Measurements from ENCODE around the gene ABCG1. TPM values are rescaled to one million over a fixed set of nuclear protein-coding genes. Genes with fewer than 3 reads are reported as not detected.

The ABCG1 gene
- polyA plus RNA-seq, 2 of the 4 experiments (the other 2 are of a cell fraction) = 2.3 to 5.1 TPM

DNA sequence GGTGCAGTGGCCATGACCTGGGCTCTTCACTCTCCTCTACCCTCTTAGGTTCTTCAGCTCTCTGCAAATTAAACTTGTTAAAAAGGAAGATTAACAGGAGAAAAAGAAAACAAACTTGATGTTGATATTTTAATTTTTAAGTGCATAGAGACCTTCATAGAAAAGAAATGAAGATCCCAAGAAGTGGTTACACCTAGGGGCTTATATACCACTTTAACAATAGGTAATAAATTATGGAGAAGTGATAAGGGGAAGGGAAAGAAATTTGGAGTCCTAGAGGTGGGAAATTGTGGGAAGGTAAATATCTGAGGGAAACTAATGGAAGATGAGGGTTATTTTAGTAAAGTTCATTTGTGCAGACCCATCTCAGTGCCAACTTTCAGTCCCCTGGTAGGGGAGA lies 112.7 kb downstream of the ABCG1 start:
- Histone ChIP-seq H3K4me1 (no peaks in the 10 kb centered on the region), H3K4me3 (no peak overlapping the region), H3K4me2 (no peak overlapping the region), H3K9me3 (no peaks in the 10 kb centered on the region), H3K27ac (no peak overlapping the region)
- DNase-seq (ENCODE audit: low read depth in 1 of 2, low spot score in 1 of 2) = no peak
- FAIRE-seq = no peak
- TF ChIP-seq KDM5A (IDR thresholded peaks at IDR 0.05) (no peak), MAFK (IDR thresholded peaks at IDR 0.05; ENCODE audit: partially characterized antibody) (no peak), FOSL2 (IDR thresholded peaks at IDR 0.05) (no peak), FOSL2 (CRISPR knock-in tag; IDR thresholded peaks at IDR 0.05) (no peak), RNF2 (IDR thresholded peaks at IDR 0.05; ENCODE audit: borderline replicate concordance, low read depth) (no peak), RAD21 (conservative IDR thresholded peaks at IDR 0.05 in 1 of 2, IDR thresholded peaks at IDR 0.05 in 1 of 2) (no peak)
- ChIA-PET CTCF (interaction anchor here (1.0 to 1.5 kb wide), 3 partner anchors 10 to 186 kb away, joined by 3 to 4 read pairs (median 4); no protein-coding TSS in a partner anchor), POLR2A (no interaction called here)
- no peak for ATAC-seq

DNA sequence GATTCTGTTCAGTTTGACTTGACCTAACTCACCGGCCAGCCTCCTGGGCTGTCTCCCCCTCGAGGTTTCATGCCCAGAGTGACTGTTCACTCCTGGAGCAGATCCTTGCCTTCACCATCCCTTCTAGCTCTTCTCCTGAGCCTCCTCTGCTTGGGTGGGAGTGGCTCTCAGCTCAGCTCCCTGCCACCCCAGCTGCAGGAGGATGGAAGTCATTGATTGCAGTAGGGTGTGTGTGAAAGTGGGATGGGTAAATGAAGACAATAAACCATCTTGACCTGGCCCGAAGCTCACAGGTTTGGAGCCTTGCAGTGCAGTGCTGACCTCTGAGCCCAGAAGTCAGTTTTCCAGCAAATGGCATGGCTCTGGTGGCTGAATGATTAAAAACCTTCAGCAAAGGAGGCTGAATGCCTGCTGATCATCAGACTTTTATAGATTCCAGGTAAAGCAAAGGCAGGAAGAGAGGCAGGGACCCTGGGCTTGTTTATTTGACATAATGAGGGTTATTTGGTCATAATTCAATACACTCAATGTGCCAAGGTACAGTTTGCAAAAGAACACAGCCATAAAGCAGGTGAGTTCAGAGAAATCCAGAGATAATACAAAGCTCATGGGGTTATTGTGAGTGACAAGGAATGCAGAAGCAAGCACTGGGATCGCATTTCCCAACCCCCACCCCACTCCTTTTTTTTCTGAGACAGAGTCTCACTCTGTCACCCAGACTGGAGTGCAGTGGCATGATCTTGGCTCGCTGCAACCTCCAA lies 113.8 kb downstream of the ABCG1 start:
- H3K4me1 ChIP-seq = no peaks in the 10 kb centered on the region
- 37% methylated on average over 5 of the region's 5 CpGs for WGBS (ENCODE audit: missing lambda C conversion rate)

DNA sequence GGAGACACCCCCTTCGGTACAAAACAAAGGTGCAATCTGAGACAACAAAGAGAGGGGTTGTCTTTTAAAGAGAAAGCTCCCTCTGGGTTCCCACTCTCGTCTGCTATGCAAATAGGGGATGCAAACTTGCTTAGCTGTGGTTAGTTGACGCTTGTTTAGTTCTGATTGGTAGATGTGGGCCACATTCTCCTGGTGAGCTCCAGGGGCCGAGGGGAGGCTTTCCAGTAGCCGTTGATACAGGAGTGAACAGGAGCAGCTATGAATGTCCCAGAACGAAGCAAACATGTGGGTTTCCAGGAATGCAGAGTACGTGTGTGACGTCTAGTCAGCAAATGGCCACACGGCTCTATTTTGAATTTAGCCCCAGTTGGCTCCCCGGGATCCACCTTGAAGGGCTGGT lies 117.1 kb downstream of the ABCG1 start:
- Histone ChIP-seq H3K9me3 (no peaks in the 10 kb centered on the region), H3K4me2 (no peak overlapping the region), H3K27ac (no peak overlapping the region), H3K4me3 (no peak overlapping the region), H3K4me1 (no peaks in the 10 kb centered on the region)
- CTCF ChIA-PET = interaction anchor here (1.2 to 3.0 kb wide), 2 partner anchors 26 to 46 kb away, joined by 5 to 14 read pairs; no protein-coding TSS in a partner anchor
- WGBS (ENCODE audit: missing lambda C conversion rate) = 43% methylated on average over 9 of the region's 10 CpGs
- ATAC-seq = no peak
- DNase-seq (ENCODE audit: low read depth in 1 of 2, low spot score in 1 of 2) = no peak
- no peak for FAIRE-seq
- POLR2A ChIA-PET = no interaction called here
- TF ChIP-seq, protein P1, sequence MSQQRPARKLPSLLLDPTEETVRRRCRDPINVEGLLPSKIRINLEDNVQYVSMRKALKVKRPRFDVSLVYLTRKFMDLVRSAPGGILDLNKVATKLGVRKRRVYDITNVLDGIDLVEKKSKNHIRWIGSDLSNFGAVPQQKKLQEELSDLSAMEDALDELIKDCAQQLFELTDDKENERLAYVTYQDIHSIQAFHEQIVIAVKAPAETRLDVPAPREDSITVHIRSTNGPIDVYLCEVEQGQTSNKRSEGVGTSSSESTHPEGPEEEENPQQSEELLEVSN (IDR thresholded peaks at IDR 0.05; ENCODE audit: borderline replicate concordance, low read depth) = no peak
- no peak for TF ChIP-seq HOXA7 (CRISPR knock-in tag; IDR thresholded peaks at IDR 0.05)
- TF ChIP-seq, protein P2, sequence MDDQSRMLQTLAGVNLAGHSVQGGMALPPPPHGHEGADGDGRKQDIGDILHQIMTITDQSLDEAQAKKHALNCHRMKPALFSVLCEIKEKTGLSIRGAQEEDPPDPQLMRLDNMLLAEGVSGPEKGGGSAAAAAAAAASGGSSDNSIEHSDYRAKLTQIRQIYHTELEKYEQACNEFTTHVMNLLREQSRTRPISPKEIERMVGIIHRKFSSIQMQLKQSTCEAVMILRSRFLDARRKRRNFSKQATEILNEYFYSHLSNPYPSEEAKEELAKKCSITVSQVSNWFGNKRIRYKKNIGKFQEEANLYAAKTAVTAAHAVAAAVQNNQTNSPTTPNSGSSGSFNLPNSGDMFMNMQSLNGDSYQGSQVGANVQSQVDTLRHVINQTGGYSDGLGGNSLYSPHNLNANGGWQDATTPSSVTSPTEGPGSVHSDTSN (IDR thresholded peaks at IDR 0.05) = no peak
- TF ChIP-seq, protein P3, sequence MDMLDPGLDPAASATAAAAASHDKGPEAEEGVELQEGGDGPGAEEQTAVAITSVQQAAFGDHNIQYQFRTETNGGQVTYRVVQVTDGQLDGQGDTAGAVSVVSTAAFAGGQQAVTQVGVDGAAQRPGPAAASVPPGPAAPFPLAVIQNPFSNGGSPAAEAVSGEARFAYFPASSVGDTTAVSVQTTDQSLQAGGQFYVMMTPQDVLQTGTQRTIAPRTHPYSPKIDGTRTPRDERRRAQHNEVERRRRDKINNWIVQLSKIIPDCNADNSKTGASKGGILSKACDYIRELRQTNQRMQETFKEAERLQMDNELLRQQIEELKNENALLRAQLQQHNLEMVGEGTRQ (IDR thresholded peaks at IDR 0.05) = no peak
- no peak for TF ChIP-seq FOSB (CRISPR knock-in tag; IDR thresholded peaks at IDR 0.05)
- TF ChIP-seq, protein P4, sequence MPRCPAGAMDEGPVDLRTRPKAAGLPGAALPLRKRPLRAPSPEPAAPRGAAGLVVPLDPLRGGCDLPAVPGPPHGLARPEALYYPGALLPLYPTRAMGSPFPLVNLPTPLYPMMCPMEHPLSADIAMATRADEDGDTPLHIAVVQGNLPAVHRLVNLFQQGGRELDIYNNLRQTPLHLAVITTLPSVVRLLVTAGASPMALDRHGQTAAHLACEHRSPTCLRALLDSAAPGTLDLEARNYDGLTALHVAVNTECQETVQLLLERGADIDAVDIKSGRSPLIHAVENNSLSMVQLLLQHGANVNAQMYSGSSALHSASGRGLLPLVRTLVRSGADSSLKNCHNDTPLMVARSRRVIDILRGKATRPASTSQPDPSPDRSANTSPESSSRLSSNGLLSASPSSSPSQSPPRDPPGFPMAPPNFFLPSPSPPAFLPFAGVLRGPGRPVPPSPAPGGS (IDR thresholded peaks at IDR 0.05) = no peak
- TF ChIP-seq, protein P5, sequence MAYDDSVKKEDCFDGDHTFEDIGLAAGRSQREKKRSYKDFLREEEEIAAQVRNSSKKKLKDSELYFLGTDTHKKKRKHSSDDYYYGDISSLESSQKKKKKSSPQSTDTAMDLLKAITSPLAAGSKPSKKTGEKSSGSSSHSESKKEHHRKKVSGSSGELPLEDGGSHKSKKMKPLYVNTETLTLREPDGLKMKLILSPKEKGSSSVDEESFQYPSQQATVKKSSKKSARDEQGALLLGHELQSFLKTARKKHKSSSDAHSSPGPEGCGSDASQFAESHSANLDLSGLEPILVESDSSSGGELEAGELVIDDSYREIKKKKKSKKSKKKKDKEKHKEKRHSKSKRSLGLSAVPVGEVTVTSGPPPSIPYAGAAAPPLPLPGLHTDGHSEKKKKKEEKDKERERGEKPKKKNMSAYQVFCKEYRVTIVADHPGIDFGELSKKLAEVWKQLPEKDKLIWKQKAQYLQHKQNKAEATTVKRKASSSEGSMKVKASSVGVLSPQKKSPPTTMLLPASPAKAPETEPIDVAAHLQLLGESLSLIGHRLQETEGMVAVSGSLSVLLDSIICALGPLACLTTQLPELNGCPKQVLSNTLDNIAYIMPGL (CRISPR knock-in tag; IDR thresholded peaks at IDR 0.05; ENCODE audit: borderline replicate concordance) = no peak
- no peak for TF ChIP-seq TP53 (CRISPR knock-in tag; IDR thresholded peaks at IDR 0.05)
- TF ChIP-seq HOXB13 (CRISPR knock-in tag; IDR thresholded peaks at IDR 0.05; ENCODE audit: low read depth) = no peak
- TF ChIP-seq HEYL (CRISPR knock-in tag; IDR thresholded peaks at IDR 0.05) = no peak
- TF ChIP-seq, protein P6, sequence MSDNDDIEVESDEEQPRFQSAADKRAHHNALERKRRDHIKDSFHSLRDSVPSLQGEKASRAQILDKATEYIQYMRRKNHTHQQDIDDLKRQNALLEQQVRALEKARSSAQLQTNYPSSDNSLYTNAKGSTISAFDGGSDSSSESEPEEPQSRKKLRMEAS (IDR thresholded peaks at IDR 0.05) = no peak
- TF ChIP-seq PHF8 (IDR thresholded peaks at IDR 0.05; ENCODE audit: borderline replicate concordance, low read depth) = no peak
- TF ChIP-seq CEBPB (IDR thresholded peaks at IDR 0.05) = no peak

More for the DNA sequence above, 113.8 kb downstream of the ABCG1 start:
- H3K9me3 ChIP-seq = no peaks in the 10 kb centered on the region
- POLR2A ChIA-PET = no interaction called here
- TF ChIP-seq JUN (IDR thresholded peaks at IDR 0.05) (no peak), RCOR1 (IDR thresholded peaks at IDR 0.05; ENCODE audit: low read depth, low read length) (no peak), TFCP2L1 (CRISPR knock-in tag; IDR thresholded peaks at IDR 0.05) (no peak), PHF8 (IDR thresholded peaks at IDR 0.05; ENCODE audit: borderline replicate concordance, low read depth) (no peak), RAD21 (conservative IDR thresholded peaks at IDR 0.05 in 1 of 2, IDR thresholded peaks at IDR 0.05 in 1 of 2) (no peak), RNF2 (IDR thresholded peaks at IDR 0.05; ENCODE audit: borderline replicate concordance, low read depth) (no peak), RFX5 (IDR thresholded peaks at IDR 0.05) (no peak), CHD2 (IDR thresholded peaks at IDR 0.05; ENCODE audit: low read length, partially characterized antibody) (no peak), HOXA7 (CRISPR knock-in tag; IDR thresholded peaks at IDR 0.05) (no peak), HOXB5 (CRISPR knock-in tag; IDR thresholded peaks at IDR 0.05) (no peak), FOSL2 (IDR thresholded peaks at IDR 0.05) (no peak), FOSL2 (CRISPR knock-in tag; IDR thresholded peaks at IDR 0.05) (no peak), HOXB13 (CRISPR knock-in tag; IDR thresholded peaks at IDR 0.05; ENCODE audit: low read depth) (no peak)
- TF ChIP-seq, protein P4 (IDR thresholded peaks at IDR 0.05) = no peak
- ATAC-seq (no peak), FAIRE-seq (no peak), DNase-seq (ENCODE audit: low read depth in 1 of 2, low spot score in 1 of 2) (no peak)
- H3K27ac ChIP-seq = no peak overlapping the region
- no peak overlapping the region for H3K4me3 ChIP-seq
- CTCF ChIA-PET = no interaction called here
- no peak overlapping the region for H3K4me2 ChIP-seq
